GM21423 (cell line): ENCODE data around the gene PPM1E.
"Not testable (repeated sequence)": the region's sequence is repeated elsewhere in the genome, so short reads cannot be mapped to it uniquely, and the experiment has no call there.

Experiments used
- ATAC-seq: cut with Tn5 transposase; IDR thresholded peaks from one replicate; pipeline ENCODE4 v1.9.1; 2021; ENCODE audit warnings: mild to moderate bottlenecking, moderate library complexity; ENCODE audit not compliant: unreplicated experiment

Gene PPM1E

DNA sequence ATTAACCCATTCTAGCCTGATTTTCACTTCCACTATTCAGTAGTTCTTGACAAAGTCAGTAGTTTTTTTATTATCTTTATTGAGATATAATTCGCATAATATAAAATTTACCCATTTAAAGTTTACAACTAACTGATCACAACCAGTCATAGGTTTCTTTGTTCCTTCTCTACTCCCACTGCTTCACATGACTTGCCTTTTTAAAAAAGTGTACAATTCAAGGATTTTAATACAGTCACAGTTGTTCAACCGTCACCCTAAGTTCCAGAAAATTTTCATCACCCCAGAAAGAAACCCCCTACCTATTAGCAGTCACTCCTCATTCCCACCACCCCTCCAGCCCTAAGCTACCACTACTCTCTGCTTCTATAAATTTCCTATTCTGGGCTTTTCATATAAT is 188.5 kb downstream of the PPM1E start:
- ATAC-seq, result no peak

DNA sequence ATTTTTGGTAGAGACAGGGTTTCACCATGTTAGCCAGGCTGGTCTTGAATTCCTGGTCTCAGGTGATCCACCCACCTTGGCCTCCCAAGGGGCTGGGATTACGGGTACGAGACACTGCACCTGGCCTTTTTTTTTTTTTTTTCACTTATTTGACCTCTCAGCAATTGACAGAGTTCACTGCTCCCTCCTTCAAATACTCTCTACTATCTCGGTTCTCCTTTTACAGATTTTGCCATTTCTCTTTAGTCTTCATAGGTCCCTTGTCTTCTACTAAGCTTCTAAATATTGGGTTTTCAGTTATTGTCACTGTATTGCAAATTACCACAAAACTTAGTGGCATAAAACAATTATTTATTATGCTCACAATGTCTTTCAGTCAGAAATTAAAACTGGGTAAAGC is 191.8 kb downstream of the PPM1E start:
- no peak for ATAC-seq

DNA sequence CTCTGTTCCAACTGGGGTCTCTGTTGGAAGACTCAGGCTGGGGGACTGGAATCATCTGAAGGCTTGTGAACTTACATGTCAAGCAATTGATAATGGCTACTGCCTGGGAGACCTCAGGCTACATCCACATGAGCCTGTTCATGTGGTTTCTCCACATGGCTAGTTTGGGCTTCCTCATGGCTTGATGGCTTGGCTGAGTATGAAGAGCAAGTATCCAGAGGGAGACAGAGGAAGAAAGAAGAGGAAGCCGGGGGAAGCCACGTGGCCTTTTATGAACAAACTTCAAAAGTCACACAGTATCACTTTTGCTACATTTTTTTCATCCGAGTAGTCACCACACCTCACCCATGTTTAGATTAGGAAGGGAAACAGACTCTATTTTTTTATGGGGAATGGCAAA is 192.2 kb downstream of the PPM1E start:
- no peak for ATAC-seq

DNA sequence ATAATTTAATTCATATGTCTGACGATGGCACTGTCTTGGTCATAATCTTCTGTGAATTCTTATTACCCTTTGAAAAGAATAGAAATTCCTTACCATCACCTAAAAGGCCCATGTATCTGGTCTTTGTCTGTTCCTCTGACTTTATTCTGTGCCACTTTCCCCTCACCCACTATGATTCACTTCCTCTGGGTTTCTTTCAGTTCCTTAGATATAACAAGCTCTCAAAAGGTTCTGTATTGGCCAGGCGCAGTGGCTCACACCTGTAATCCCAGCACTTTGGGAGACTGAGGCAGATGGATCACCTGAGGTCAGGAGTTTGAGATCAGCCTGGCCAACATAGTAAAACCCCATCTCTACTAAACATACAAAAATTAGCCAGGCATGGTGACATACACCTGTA is 198.7 kb downstream of the PPM1E start:
- not testable (repeated sequence) for ATAC-seq

DNA sequence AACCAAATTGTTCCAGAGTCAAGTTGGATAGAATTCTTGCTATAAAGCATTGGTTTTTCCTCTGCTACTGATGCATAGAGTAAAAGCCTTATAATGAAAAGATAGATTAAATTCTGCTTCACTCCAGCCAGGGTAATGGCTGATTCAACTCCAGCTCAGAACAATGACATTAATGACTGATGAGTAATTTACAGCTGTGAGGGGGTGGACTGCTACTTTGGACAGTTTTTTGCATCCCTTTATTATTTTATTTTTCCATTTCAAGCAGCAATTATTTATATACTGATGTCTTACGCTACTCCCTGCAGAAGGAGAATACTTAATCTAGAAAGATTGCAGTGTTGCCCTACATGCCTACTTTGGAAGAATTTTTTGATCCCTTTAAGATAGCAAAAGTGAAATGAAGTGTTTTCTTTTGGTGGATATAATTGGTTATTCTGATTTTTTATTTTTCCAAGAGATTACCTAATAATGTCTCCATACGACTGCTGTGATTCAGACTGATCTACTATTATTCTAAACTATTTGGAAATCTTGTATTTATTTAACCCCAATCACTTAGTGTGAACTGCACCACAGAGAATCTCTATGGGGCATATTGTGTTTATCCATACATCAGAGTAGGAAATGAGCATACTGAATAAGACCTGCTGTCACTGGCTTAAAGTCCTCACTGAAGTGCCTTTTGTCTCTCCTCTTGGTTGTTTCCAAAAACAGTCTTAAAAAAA is 201.5 kb downstream of the PPM1E start:
- ATAC-seq, result no peak

DNA sequence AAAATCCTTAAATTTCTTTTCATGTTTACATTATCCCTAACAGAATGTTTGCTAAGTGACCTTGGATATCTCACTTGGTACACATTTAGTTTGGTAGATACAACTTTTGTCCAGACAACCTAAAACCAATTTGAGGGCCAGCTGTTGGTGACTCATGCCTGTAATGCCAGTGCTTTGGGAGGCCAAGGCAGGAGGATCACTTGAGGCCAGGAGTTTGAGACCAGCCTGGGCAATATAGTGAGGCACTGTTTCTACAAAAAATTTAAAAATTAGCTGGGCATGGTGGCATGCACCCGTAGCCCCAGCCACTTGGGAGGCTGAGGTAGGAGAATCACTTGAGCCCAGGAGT is 202.0 kb downstream of the PPM1E start:
- ATAC-seq, result not testable (repeated sequence)

DNA sequence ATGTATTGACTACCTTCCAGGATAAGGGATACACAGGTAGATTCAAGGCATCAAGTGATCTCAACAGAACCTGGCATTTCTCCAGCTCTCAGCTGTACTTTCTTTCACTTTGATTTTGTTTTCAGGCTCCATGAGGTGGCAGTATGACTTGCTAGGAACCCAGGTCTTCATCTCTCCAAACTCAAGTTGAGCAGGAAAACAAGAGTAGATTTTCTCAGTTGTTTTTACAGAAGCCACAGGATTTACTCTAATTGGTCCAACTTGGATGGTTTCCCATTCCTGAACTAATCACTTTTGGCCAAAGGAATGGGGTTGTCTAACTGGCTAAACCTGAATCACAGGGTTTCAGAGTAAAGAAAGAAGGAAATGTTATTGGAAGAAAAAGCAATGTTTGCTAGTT is 204.4 kb downstream of the PPM1E start:
- ATAC-seq, result no peak

DNA sequence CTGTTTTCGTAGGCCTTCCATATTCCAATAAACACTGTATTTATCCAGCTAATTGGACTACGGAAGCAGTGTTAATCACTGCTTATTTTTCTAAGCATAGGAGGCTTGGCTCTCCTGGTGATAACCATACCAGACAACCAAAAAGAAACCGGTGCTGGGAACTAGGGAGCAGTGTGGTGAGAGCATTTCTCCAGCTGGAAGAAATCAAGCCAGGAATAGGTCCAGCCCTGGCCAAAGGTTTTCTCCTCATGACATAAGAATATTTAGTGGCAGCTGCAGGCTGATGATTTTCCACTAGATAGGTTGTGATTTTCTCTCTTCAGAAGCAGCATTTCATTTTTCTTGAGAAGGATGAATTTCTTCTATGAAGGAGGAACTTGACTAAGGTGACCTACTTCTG is 209.6 kb downstream of the PPM1E start:
- no peak for ATAC-seq

DNA sequence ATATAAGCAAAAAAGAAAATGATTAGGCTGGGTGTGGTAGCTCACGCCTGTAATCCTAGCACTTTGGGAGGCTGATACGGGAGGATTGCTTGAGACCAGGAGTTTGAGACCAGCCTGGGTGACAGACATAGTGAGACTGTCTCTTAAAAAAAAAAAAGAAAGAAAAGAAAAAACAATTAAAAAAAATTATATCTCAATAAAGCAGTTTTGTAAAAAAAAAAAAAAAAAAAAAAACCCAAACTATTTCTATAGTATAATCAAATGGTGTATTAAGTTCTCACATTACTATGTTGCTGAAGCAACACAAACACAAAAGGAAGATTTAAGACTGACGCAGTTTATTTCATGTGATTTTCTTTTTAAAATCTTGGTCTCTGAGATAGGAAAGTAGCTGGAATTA is 210.6 kb downstream of the PPM1E start:
- ATAC-seq, result no peak

DNA sequence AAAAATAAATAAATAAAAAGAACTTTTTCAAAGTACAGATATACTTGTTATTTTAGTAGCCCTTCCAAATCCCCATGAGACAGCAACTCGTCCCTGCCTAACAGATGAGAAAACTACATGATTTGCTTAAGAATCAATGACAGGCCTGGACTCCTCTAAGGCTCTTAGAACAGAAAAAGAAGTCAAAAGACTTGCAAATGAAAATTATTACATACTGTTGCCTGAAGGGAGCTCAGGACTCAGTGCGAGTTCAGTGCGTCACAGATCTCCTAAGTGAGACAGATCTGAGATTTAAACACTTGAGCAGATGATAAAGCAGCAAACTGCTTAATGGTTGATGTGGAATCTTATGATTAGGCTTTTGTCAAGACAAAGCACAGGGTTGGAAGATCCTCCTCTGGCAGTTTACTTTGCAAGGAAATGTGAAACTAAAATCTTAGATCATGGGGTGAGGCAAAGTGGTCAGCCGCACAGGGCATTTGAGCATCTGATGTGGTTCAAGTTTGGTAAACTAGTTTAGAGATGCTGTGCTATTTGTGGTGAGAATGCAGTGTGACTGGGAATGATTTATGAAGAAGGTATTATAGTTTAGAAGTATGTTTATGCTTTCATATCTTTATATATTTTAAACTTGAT is 212.9 kb downstream of the PPM1E start:
- no peak for ATAC-seq

DNA sequence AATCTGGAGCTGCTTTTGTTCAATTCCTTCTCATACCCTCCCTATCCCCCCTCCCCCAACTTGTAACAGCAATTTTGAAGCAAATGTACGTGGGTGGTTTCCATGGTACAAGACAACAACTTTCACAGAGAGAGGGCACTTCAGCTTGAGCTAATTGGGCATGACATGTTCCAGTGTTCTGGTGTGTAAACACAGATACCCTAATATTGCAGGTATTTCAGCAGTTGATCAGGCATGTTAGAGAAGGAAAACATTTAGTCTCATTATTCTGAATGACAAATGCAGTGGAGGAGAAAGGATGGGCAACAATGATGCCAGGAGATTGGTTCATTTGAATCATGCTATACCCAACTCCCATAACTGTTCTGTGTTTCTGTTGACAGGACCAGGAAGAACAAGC is 213.5 kb downstream of the PPM1E start:
- ATAC-seq, result no peak

DNA sequence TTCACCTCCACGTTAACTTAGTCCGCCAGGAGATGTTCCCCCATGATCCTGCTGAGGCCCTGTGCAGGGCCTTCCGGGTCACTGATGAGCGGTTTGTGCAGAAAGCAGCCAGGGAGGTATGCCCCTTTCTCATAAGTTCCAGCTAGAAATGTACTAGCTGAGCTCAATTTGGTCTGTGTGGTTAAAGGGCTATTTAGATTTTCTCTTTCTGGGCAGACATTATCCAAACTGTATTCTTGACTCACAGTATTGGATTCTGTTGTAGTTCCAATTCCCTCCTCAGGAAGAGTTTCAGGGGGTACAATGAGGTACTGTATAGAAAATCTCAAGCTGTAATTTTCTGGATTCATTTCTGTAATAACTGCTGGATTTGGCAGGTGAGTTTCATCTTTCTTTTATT is 214.0 kb downstream of the PPM1E start:
- no peak for ATAC-seq

DNA sequence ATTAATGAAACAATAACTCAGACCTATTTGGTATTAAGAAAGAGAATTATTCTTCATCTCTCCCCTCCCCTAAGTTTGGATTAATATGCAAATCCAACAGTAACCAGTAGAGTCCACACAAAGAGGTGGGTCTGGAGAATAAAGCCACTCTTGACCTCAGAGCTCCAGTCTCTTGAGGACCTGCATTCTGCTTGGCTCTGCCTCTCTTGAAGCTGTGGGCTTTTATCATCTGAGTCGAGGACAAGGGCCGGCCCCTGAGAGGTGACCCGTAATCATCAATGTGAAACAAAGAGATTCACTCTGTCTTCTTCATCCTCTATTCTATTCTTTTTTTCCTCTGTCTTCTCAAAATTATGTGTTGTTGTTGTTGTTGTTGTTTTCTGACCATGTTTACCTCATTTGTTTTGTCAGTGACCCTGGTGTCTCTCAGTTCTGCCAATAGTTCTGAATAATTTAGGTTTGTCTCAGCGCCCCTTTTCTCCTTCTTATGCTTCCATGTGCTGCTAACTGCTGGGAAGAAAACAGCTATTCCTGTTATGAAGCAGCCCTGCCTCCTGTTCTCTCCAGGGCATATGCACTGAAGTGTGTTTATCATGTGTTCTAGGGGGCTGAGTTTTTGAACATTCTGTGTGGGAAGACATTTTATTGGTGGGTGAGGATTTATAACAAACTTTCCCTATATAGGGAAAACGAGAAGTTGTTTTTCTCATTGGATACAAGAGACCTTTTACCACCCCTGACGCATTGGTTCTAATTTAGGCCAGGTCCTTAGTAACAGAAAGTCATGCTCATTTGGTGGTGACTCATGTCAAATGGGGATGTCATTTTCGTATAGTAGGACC is 215.2 kb downstream of the PPM1E start:
- ATAC-seq, result no peak

DNA sequence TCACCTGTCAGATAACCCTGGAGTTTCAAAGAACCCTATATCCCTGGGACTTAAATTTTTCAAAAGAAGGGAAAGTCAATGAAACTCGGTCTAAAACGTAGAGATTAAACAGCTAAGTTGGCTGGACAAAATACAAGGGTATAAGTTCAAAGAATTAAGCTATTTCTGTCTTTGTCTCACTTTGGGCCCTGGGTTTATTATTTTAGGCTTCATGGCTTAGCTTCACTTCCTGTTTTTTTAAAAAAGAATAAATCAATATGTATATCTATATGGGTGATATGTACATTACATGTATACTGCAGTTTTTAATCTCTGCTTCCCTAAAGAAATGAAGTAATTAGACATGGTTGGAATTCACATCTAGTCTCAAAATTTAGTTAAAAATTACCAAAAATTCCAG is 218.7 kb downstream of the PPM1E start:
- ATAC-seq, result no peak

DNA sequence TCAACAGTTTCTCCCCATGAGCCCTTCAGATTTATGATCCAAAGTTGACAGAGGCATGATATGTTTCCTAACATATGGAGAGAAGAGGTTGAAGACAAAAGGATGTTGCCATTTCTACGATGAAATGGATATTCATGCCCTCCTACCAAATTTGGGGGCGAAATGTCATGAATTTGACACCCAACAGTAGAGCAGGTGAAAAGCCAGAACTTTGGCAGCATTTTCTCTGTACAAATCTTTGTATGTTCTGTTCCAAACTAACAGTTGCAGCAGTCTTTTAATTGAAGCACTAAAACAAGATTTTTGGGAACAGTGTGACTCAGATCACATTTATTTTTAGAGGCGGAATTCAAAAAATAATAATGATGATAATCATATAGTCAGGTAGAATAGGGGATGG is 220.9 kb downstream of the PPM1E start:
- ATAC-seq, result no peak

DNA sequence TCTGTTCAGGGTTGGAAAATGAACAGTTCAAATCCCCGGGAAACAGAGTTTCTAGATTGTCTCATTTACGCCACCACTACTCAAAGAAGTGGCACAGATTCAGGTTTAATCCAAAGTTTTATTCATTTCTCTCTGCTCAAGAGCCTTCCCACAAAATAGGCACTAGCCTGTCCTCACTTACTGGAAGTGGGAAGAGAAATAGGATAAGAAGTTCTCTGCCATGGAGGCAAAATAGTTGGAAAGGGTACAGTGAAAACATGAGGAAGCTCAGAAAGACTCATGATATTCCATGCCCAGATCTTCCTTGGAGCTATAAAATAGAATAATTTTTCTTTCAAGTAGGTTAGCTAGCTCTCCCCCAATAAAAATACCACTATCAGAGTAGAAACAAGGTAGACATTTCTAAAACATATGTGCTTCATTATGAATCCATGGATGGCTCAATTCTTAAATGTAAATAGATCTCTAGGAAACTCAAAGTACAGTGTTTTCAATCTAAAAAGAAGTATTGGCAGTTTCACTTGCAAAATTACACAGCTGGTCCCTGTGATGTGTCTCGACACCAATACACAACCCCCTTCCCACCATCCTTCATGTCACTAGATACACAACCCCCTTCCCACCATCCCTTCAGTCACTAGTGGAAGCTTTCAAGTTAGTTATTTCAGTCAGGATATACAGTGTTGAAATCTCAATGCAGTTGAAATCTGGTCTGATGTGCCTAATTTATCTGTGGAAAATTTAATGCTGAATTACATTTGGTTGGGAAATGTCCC is 225.2 kb downstream of the PPM1E start:
- ATAC-seq, result no peak

DNA sequence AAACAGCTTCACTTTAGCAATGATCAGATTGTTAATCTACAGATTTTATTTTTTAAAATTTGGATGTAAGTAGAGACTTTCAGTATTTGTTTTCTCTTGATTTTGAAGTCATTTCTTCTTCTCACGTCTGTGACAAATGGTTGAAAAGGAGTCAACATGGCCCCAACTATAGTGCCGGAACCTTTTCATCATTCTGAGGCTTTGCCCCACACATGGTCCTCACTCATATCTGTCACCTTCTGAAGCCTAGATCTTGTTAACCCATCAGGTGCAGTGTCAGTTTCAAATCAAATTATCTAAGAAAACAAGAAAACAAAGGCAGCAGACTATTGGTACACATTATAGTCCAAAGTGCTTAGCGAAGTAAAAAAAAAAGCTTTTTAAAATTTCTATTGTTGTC is 227.0 kb downstream of the PPM1E start:
- ATAC-seq, result no peak

DNA sequence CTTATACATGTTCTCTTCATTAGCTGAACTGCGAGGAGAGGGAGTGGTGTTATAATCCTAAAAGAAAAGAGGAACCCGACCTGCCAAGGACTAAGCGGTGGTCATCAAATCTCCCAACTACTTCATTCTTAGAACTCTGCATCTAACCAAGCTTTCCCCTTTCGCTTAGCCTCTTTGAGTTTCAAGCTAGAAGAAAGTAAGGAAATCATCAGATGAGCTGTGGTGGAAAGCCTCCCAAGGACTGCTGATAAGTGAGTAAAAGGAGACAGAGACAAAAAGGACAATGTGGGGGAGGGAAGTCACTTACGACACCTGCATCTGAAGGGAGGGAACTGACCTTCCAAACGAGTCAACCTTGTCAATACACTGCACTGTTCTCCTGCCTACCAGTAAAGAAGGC is 229.7 kb downstream of the PPM1E start:
- no peak for ATAC-seq

DNA sequence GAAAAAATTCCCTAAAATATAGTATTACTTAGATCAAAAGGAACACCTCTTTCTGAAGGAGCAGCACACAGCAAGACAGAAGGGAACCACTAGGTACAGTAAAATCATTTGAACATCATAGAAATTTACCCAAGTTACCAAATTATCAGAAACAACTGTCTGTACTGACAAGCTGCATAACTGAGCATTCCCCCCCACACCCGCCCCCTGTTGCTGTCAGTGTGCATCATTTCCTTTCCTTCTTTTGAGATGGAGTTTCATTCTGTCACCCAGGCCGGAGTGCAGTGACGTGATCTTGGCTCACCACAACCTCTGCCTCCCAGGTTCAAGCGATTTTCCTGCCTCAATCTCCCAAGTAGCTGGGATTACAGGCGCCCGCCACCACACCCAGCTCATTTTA is 230.3 kb downstream of the PPM1E start:
- no peak for ATAC-seq

DNA sequence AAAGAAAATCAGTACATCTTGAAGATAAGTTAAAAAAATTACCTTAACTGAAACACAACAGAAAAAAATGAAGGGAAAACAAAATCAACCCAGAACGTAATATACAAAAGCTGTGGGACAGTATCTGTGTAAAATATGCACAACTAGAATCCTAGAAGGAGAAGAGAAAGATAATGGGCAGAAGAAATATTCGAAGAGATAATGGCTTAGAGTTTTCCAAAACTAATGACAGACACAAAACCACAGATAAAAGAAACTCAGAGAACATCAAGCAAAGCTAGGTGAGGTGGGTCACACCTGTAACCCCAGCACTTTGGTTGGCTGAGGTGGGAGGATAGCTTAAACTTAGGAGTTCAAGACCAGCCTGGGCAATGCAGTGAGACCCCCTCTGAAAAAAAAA is 234.0 kb downstream of the PPM1E start:
- ATAC-seq, result no peak

DNA sequence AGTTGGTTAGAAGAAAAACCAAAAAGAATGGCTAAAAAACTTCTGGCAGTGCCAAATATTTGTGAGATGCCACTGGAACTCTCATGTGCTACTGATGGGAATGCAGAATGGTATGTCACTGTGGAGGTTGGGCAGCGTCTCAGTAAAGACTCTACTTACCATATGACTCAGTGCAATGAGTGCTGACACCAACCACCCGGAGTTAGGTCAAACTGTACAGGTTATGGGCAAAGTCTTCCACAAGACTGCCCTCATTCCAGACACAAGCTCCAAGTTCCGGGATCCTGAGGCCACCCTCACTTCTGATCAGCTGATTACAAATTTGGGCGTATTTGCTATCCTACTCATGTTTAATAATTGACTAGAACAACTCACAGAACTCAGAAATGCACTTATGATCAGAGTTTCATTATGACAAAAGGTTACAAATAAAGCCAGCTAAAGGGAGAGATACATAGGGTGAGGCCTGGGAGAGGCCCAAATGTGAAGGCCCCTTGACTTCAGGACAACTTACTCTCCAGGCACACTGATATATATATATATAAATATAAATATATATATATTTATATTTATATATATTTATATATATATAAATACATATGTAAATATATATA is 236.2 kb downstream of the PPM1E start:
- peak; percentile 61 for ATAC-seq
